ENCODE data around the gene TXLNB.
"Not testable (repeated sequence)": the region's sequence is repeated elsewhere in the genome, so short reads cannot be mapped to it uniquely, and the experiment has no call there.

Gene TXLNB

DNA sequence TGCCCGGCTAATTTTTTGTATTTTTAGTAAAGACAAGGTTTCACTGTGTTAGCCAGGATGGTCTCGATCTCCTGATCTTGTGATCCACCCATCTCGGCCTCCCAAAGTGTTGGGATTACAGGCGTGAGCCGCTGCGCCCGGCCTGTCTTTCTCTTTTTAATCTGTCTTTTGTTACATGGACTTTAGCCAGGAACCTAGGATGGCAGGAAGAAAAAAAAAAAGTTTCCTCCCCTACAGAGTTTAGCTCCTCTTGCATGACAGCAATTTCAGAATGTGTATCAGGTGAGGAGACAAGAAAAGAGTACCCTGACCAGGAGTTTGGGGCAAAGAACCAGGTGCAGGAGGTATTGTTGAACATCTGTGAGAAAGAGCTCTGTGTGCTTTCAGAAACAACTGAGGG lies 21.4 kb upstream of the TXLNB start:
- DNase-seq (ENCODE audit: low read depth, low spot score) = no peak
- H3K27ac ChIP-seq = no peak overlapping the region

DNA sequence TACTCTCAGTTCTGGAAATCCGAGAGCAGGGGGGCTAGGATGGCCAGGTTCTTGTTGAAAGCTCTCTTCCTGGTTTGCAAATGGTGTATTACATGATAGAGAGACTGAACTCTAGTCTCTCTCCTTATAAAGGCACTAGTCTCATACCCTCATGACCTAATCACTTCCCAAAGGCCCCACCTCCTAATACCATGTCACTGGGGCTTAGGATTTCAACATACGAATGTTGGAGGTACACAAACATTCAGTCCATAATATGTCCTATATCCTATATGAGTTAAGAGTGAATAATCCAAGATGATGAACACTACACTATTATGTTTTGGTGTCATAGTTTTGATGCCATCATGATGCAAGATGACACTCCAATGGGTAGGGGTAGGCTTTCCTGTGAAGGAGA lies 20.0 kb upstream of the TXLNB start:
- no peak overlapping the region for H3K27ac ChIP-seq
- no peak for DNase-seq (ENCODE audit: low read depth, low spot score)

DNA sequence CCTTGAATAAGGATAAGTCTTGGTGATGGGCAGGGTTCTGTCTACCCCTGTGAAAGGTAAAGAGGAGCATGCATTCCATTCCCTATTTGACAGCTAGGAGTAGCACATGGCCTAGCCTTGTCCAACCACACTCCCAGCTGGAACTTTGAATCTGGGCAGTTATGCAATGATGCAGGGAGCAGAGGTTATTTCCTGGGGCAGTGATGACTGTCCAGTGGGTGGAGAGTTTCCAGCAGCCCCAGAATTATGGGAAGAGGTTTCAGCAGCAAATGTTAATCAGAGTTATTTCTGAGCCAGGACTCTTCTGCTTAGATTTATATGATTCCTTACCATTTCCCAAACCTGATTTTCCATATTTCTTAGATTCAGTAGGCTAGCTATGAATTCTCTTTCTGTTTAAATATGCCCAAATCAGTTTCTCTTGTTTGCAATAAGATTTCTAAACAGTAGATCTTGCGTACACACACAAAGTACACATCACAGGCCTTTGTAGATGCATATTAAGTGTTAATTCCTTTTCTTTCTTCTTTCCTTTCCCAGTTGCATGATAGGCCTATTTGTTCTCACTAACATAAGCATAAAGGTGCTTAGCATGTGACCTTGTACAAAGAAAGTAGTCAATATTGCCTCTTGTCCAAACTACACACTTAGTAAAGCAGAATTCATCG lies 17.3 kb upstream of the TXLNB start:
- no peak overlapping the region for H3K27ac ChIP-seq
- no peak for DNase-seq (ENCODE audit: low read depth, low spot score)

DNA sequence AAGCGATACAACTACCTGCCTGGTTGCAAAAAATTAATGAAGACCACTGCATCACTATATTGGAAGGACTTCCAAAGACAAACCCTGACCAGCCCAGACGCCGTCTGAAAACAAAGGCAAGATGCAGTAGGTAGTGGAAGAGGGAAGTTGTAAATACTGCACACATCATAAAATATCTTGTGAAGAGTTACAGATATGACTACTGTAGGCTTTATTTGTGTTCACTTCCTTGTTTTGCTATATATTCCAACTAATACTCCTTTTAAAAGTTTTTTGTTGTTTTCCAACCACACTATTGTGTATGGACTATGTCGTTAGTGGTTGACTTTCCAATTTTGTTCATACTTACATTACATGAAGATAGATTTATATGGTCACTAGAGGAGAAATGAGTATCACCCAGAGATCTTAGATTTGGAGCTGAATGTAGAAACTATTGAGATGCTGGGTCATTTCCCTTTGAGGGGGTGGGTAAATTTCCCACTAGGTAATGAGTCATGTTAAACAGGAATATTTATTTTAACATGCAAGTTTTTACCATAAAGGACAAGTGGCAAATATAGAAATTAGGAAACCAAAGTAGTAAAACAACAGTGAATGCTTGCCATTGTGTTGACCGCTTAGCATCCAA lies 16.6 kb upstream of the TXLNB start:
- DNase-seq (ENCODE audit: low read depth, low spot score) = no peak
- no peak overlapping the region for H3K27ac ChIP-seq

DNA sequence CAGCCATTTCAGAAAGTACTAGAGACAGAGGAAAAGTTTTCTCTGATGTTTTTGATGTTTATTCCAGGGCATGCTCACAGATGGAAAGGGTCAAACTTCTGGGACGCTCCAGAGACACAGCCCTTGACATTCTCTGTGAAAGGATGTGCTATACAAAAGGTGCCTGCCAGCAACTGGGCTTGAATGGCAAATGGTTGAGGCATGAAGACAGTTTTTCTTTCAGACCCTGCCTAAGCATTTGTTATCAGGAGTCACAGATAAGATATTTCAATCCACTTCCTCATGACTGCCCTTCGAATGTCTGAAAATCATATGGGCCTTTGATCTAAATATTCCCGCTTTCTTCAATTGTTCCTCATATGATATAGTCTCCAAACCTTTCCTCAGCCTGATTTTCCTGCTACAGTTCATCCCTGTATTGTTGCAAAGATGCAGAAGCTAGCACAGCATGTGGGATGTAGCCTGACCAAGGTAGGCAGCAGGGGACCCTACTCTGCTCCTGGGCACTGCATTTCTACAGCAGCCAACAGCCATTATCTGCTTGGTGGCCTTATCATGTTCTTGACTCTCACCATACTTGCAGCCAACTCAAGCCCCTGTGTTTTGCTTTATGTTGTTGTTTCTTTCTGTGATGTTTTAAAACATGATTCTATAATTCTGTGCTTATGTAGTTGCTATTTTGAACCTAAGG lies 14.6 kb upstream of the TXLNB start:
- no peak overlapping the region for H3K27ac ChIP-seq
- no peak for DNase-seq (ENCODE audit: low read depth, low spot score)

DNA sequence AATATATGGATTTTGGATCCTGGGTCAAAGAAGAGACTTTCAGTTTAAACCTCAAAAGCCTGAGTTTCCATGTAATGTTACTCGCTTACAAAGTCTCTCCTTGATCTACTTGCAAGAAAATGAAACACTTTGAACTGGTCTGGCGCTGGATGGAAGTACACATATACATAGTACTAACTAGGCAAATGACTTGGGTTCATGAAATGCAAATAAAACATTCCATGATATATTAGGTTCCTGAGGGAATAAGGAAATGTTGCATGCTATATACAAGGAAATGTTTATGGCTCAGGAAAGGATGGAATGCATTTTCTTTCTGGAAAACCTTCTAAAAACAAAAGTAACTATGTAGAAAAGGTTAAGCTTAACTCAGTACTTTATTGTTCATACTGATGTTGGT lies 11.4 kb upstream of the TXLNB start:
- no peak overlapping the region for H3K27ac ChIP-seq
- no peak for DNase-seq (ENCODE audit: low read depth, low spot score)

DNA sequence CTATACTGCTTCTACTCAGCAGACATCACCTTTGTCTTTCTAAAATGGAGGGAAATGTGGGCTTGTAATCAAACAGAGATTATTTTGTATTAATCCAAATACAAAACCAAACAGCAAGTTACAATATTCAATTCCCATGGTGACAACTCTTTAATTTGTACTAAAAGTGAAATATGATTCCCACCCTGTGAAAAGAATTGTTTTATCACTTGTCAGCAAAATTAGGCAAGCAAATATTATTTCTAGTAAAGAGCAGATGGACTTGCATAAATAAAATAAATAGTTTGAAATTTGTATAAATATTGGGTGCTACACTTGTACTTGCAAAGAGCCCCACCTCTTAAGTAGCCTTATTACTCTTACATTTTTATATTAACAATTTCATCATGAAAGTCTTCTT lies 6.1 kb upstream of the TXLNB start:
- no peak for DNase-seq (ENCODE audit: low read depth, low spot score)
- no peak overlapping the region for H3K27ac ChIP-seq

DNA sequence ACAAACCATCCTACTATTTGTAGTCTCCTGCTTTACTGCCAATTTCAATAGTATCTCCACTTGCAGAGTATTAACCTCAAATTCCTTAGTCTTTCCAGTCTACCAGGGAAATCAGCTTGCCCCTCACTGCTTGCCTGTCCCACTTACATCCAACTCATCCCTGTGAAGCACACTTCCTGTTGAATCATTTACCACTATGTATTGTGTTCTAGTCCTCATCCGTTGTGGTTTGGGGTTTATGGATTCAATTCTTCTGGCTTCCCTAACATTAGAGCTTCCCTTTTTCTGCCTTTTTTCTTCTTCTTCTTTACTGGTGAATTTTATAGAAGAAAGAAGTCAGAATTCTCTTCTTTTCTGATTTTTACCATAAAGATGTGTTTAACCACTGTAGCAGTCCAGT lies 5.1 kb upstream of the TXLNB start:
- no peak for DNase-seq (ENCODE audit: low read depth, low spot score)
- no peak overlapping the region for H3K27ac ChIP-seq

DNA sequence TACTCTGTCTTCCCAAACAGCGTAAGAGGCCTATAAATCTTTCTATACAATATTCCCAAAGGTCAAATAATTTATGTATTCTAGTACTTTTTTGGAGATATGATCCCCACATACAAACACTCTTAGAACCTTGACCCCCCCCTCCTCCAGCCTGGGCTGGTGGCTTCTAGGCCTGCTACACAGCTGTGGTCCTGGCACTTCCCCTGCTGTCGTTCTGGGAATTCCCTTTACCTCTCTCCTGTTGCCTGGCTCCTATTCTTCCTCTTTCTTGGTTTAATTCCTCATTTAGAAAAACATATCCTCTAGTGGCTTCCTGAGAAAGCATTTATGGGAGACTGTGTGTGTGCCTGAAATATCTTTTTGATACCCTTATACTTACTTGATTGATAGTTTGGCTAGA lies 4.1 kb upstream of the TXLNB start:
- H3K27ac ChIP-seq = no peak overlapping the region
- no peak for DNase-seq (ENCODE audit: low read depth, low spot score)

DNA sequence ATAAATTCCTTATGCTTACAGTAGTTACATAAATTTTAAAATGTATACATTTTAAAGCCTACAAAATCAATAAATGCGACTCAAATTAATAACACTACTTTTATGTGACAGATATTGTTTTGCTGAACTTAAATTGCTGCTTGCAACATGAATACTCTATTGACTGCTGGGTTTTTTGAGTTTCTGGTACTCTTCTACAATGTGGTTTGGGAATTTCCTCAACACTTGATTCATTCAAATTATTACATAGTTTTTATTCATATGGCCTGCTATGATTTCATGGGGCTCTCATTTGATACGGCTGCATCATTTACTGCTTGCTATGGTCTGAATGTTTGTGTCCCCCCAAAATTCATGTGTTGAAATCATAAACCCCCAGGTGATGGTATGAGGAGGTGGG lies 2.3 kb upstream of the TXLNB start:
- DNase-seq (ENCODE audit: low read depth, low spot score) = no peak
- H3K27ac ChIP-seq = no peak overlapping the region

DNA sequence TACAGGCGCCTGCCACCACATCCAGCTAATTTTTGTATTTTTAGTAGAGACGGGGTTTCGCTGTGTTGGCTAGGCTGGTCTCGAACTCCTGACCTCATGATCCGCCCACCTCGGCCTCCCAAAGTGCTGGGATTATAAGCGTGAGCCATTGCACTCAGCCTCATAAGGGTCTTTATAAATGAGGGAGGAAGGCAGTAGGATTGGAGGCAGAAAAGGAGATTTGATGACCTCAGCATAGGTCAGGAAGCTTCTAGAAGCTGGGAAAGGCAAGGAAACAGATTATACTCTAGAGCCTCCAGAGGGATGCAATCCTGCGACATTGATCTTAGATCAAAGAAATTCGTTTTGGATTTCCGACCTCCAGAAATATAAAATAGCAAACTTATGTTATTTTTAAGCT lies 1.4 kb upstream of the TXLNB start:
- not testable (repeated sequence) for DNase-seq (ENCODE audit: low read depth, low spot score); H3K27ac ChIP-seq

DNA sequence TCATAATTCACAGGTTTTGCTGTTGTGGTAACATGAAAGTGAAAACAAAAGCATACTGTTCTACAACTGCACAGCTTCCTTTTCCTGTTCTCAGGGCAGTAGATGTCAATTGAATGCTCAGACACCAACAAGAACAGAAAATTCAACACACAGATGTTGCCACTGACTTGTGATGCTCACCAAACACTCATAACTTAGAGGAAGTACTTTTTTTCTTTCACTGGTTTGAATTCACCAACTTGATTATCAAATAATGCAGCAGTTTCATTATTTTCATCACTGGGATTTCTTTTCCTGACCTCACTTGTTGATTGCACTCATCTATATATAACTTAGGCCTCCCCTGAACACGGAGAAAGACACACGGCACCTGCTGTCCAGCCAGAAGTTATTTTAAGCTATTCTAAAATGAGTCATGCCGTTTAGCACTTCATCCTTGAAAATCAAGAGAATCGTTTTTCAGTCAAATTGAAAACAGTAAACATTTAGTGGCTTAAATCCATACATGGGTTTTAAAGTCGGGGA lies 949 bp downstream of the TXLNB start:
- no peak overlapping the region for H3K27ac ChIP-seq
- no peak for DNase-seq (ENCODE audit: low read depth, low spot score)

DNA sequence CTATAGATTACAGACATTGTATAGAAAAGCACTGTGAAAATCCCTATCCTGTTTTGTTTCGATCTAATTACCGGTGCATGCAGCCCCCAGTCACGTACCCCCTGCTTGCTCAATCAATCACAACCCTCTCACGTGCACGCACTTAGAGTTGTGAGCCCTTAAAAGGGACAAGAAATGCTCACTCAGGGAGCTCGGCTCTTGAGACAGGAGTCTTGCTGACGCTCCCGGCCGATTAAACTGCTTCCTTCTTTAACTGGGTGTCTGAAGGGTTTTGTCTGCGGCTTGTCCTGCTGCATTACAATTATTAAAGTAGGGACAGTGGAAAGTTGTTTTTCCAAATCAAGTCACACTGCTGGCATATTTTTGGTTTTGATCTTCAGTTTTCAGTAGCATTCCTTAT lies 2.6 kb downstream of the TXLNB start:
- no peak for DNase-seq (ENCODE audit: low read depth, low spot score)
- no peak overlapping the region for H3K27ac ChIP-seq

DNA sequence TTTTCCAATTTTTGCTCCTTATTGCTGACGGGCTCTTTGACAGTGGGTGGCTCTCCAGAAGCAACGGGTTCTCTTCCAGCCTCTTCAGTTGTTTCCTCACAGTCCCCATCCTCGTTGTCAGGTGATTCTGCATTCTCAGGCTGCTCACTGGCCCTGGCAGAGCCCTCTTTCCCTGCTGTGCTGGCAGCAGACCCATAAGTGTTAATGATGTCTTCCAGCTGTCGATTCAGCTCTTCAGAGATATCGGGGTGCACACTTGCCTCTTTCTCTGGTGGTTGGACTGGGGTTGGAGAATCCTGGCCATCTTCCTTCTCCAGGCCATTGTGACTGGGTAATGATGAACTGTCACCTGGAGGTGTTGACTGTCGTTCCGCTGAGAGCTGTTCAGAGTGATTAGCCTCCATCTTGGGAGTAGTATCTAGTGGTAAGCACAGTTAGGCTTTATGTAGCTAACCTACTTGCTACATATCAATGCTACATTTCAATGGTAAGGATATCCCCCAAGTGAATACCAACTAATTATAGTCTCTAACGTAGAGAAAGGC lies 3.2 kb downstream of the TXLNB start:
- no peak overlapping the region for H3K27ac ChIP-seq
- no peak for DNase-seq (ENCODE audit: low read depth, low spot score)

DNA sequence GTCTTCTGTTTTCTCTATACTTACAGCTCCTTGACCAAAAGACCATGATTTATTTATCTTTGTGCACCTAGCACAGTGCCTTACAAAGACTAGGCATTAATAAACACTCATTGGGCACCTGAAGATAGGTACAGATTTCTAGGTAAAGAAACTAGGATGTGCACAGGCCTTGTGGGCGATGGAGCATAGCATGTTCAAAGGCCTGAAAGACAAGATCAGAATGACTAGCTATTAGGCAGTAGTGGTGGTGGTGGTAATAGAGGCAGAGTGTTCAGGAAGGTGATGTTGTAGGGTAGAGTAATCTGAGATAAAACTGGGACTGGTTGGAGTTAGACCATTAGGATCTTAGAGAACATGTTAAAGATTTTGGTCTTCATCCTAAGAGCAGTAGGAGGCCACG lies 3.9 kb downstream of the TXLNB start:
- DNase-seq (ENCODE audit: low read depth, low spot score) = no peak
- H3K27ac ChIP-seq = no peak overlapping the region

DNA sequence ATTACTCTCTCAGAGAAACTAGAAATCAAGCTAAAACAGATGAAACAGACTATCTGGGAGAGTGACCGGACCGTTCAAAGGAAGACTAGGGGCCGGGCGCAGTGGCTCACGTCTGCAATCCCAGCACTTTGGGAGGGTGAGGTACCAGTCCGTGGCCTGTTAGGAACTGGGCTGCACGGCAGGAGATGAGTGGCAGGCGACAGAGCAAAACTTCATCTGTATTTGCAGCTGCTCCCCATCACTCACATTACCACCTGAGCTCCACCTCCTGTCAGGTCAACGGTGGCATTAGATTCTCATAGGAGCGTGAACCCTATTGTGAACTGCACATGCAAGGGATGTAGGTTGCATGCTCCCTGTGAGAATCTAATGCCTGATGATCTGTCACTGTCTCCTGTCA lies 5.4 kb downstream of the TXLNB start:
- not testable (repeated sequence) for DNase-seq (ENCODE audit: low read depth, low spot score)

DNA sequence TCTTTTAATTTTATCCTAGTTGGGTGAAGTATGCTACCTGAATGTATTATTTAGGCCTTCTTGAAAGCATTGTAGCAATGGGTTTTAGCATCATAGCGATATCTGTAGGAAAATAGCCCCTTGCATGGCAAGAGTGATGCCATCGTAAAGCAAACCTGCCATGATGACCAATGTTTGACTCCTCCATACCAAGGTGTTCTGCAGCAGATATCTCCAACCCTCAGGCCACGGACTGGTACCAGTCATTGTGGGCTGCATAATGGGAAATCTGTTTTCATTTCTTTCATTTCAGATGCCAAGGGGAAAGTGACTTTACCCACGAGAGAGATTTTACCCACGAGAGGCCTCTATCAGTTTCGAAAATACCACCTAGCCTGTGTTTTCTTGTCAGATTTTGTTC lies 6.2 kb downstream of the TXLNB start:
- H3K27ac ChIP-seq = no peak overlapping the region
- no peak for DNase-seq (ENCODE audit: low read depth, low spot score)

More for the DNA sequence above, 5.4 kb downstream of the TXLNB start:
- not testable (repeated sequence) for H3K27ac ChIP-seq

DNA sequence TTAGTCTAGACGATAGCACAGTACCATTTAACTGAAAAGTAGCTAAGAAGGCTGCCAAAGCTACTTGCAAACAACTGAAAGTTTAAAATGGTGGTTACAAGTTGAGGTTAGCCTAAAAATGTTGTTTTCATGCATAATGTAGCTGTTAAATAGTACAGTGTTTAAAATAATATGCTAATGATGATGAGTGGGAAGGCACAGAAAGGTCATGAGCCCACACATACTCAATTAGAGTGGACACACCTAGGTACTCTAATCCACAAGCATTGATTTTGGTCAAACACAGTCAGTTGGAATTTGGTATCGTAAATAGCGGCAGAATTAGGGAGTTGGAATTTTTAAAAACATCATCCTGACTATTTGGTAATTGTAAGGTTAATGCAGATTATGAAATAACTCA lies 7.0 kb downstream of the TXLNB start:
- H3K27ac ChIP-seq = no peak overlapping the region
- no peak for DNase-seq (ENCODE audit: low read depth, low spot score)

DNA sequence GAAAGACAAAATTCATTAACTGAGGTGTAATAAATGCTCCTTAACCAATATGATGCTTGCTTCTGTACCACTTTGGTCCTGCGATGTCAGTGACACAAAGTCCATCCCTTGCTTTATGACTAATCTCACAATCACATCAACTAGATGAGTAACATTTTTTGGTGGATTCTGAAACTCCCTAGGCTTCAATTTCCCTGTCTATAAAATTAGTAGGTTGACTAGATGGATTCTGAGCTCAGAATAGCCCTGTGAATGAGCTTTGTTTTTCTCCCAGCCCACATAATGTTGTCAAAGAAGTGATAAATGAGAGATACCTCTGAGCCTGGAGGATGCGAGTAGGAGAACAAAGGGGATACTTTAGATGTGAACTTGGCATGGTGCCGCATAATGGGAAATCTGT lies 9.1 kb downstream of the TXLNB start:
- no peak for DNase-seq (ENCODE audit: low read depth, low spot score)
- no peak overlapping the region for H3K27ac ChIP-seq

DNA sequence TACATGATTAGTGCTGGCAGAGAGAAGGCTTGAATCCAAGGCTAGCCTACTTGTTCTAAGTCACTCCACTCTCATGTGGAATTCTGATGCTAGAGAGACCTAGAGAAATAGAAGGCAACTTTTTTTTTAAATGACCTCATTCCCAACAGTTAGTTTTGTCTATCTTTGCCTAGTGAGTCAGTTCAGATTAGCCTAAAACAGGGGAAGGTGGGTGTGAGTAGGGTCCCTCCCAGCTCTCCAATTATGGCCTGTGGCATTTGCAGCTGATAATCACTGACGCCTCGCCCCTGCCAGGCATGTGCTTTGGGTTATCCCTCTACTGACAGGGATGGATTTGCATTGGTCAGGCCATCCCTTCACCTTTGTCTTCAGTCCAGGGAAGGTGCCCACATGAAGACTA lies 13.6 kb downstream of the TXLNB start:
- no peak for DNase-seq (ENCODE audit: low read depth, low spot score)
- no peak overlapping the region for H3K27ac ChIP-seq

DNA sequence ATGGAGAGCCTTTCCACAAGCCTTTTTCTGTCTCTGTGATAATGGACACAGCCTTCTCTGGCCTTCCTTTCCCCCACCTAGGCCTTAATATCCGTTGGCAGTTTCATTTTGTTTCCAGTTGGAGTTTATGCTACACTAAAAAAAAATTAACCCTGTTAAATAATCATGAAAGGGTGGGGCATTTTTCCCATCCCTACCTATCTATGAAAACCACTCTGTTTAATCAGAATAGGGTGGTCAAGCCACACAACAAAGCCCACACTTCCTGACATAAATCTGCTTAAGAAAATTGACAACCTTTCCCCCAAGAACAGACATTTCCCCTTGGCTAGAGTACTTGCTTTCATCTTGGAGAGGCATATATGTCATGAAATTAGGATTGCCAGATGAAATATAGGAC lies 14.2 kb downstream of the TXLNB start:
- no peak for DNase-seq (ENCODE audit: low read depth, low spot score)
- H3K27ac ChIP-seq = no peak overlapping the region

Measured in epithelial cell of prostate (primary cell).